ENCODE results near the gene HIBCH. TPM values are rescaled to one million over a fixed set of nuclear protein-coding genes. Genes with fewer than 3 reads are reported as not detected.

HIBCH gene
- total and polyA plus RNA-seq, 9 of the 15 experiments (the other 6 are each of a cell fraction or from before 2014, with no cell fraction given): 17.0 to 65.4 (median 28.3) TPM

DNA sequence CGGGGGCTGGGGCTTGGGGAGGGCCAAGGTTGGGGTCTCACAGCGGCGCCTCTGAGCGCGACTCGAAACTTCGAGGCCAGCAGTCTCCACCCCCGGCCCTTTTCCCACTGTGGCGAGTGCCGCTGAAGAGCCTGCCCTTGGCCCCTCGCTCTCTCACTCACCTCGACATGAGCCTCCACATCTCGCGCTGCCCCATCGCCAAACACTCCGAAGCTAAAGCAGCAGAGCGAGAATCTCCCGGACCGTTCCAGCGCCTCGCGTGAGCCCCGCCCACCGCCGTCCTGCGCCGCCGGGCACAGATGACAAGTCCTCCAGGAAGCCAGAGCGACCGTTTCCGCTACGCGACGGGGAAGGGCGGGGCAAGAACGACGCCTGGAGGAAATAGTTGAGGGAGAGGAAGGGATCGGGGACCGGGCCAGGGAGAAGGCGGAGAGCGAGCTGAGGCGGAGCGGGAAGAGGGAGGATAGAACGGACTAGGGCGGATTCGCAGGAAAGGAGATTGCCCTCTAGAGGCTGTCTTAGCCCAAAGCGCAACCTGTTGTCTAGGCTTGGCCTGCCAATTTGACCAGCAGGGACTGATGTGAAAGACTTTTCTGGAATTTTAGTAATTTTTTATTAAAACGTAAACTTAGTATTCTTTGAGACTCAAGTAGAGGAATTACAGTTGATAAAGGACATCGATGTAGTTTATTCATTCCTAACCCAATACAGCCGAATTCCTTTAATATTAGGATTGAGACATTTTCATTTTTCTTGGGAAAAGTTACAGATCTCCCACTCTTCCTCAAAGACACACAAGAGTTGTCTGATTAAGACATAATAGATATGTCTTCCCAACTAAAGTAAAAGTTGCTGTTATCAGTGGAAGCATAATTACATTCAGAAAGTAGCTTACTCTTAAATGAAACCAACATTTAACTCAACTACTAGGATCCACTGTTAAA is at the start of gene HIBCH (continued):
- TF ChIP-seq PCBP2 (IDR thresholded peaks at IDR 0.05; ENCODE audit: low read depth, low read length, poor library complexity, severe bottlenecking) (no peak), CBFA2T2 (conservative IDR thresholded peaks at IDR 0.05) (no peak), SIX5 (IDR thresholded peaks at IDR 0.05; ENCODE audit: borderline replicate concordance in 1 of 2, insufficient read depth in 1 of 2, low read depth in 1 of 2, low read length in 2 of 2) (no peak), SNIP1 (IDR thresholded peaks at IDR 0.05; ENCODE audit: low read depth) (peak; percentile 94), ELF1 (tag; IDR thresholded peaks at IDR 0.05) (peak; percentile 77), SMAD1 (IDR thresholded peaks at IDR 0.05; ENCODE audit: low read depth, low read length, partially characterized antibody) (no peak), ZNF347 (CRISPR knock-in tag; IDR thresholded peaks at IDR 0.05; ENCODE audit: low read depth) (no peak), ZNF311 (CRISPR knock-in tag; IDR thresholded peaks at IDR 0.05) (no peak), ATF1 (CRISPR knock-in tag; IDR thresholded peaks at IDR 0.05) (no peak), ATF1 (tag; IDR thresholded peaks at IDR 0.05) (peak; percentile 88), MTF1 (CRISPR knock-in tag; IDR thresholded peaks at IDR 0.05; ENCODE audit: borderline replicate concordance) (no peak), MXI1 (IDR thresholded peaks at IDR 0.05; ENCODE audit: low read depth, low read length) (peak; percentile 71), ARID1B (IDR thresholded peaks at IDR 0.05) (peak; percentile 21; the same call in 1 of the 2 replicates), RBFOX2 (IDR thresholded peaks at IDR 0.05; ENCODE audit: low read depth, low read length) (peak; percentile 89)
- TF ChIP-seq, protein P1, sequence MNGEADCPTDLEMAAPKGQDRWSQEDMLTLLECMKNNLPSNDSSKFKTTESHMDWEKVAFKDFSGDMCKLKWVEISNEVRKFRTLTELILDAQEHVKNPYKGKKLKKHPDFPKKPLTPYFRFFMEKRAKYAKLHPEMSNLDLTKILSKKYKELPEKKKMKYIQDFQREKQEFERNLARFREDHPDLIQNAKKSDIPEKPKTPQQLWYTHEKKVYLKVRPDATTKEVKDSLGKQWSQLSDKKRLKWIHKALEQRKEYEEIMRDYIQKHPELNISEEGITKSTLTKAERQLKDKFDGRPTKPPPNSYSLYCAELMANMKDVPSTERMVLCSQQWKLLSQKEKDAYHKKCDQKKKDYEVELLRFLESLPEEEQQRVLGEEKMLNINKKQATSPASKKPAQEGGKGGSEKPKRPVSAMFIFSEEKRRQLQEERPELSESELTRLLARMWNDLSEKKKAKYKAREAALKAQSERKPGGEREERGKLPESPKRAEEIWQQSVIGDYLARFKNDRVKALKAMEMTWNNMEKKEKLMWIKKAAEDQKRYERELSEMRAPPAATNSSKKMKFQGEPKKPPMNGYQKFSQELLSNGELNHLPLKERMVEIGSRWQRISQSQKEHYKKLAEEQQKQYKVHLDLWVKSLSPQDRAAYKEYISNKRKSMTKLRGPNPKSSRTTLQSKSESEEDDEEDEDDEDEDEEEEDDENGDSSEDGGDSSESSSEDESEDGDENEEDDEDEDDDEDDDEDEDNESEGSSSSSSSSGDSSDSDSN (IDR thresholded peaks at IDR 0.05; ENCODE audit: borderline replicate concordance in 1 of 2, low read depth in 2 of 2, low read length in 2 of 2): peak; percentile 83 to 91; a peak in 3 of 4 replicates
- TF ChIP-seq, protein P2, sequence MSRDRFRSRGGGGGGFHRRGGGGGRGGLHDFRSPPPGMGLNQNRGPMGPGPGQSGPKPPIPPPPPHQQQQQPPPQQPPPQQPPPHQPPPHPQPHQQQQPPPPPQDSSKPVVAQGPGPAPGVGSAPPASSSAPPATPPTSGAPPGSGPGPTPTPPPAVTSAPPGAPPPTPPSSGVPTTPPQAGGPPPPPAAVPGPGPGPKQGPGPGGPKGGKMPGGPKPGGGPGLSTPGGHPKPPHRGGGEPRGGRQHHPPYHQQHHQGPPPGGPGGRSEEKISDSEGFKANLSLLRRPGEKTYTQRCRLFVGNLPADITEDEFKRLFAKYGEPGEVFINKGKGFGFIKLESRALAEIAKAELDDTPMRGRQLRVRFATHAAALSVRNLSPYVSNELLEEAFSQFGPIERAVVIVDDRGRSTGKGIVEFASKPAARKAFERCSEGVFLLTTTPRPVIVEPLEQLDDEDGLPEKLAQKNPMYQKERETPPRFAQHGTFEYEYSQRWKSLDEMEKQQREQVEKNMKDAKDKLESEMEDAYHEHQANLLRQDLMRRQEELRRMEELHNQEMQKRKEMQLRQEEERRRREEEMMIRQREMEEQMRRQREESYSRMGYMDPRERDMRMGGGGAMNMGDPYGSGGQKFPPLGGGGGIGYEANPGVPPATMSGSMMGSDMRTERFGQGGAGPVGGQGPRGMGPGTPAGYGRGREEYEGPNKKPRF (IDR thresholded peaks at IDR 0.05; ENCODE audit: low read depth, low read length): no peak
- TF ChIP-seq, protein P3, sequence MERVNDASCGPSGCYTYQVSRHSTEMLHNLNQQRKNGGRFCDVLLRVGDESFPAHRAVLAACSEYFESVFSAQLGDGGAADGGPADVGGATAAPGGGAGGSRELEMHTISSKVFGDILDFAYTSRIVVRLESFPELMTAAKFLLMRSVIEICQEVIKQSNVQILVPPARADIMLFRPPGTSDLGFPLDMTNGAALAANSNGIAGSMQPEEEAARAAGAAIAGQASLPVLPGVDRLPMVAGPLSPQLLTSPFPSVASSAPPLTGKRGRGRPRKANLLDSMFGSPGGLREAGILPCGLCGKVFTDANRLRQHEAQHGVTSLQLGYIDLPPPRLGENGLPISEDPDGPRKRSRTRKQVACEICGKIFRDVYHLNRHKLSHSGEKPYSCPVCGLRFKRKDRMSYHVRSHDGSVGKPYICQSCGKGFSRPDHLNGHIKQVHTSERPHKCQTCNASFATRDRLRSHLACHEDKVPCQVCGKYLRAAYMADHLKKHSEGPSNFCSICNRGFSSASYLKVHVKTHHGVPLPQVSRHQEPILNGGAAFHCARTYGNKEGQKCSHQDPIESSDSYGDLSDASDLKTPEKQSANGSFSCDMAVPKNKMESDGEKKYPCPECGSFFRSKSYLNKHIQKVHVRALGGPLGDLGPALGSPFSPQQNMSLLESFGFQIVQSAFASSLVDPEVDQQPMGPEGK (CRISPR knock-in tag; IDR thresholded peaks at IDR 0.05; ENCODE audit: borderline replicate concordance): no peak
- TF ChIP-seq, protein P4, sequence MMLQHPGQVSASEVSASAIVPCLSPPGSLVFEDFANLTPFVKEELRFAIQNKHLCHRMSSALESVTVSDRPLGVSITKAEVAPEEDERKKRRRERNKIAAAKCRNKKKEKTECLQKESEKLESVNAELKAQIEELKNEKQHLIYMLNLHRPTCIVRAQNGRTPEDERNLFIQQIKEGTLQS (IDR thresholded peaks at IDR 0.05): no peak
- TF ChIP-seq, protein P4 (CRISPR knock-in tag; conservative IDR thresholded peaks at IDR 0.05): no peak

Measured in K562 (cell line).